ENCODE data around the gene CCDC148.

DNA sequence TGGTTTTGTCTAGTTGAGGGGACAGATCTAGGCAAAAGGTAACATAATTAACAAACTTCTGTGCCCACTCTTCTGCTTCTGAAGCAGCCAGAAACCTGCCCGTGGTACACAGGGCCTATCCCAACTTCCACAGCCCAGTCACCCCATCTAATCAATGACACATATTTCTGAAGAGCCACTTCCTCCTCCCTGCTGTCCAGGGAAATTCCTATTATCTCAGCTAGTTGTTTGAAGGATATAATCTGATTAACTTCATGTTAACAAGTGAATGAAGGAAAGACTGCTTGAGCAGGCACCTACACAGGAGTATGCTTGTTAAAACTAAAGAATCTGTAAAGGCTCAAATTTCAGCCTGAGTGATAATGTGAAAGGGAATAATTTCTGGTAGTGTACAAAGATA, 61.4 kb downstream of the CCDC148 start:
- TF ChIP-seq EZH2 (IDR thresholded peaks at IDR 0.05): no peak
- no peak for TF ChIP-seq POLR2AphosphoS5 (IDR thresholded peaks at IDR 0.05; ENCODE audit: borderline replicate concordance, low read depth, low read length)
- no peak for TF ChIP-seq FOXP2 (optimal IDR thresholded peaks at IDR 0.05; ENCODE audit: control extremely low read depth, extremely low read length, insufficient read depth)
